Glutamatergic neuron (in vitro differentiated cells): ENCODE results near the gene LRP1B. TPM values are rescaled to one million over a fixed set of nuclear protein-coding genes. Genes with fewer than 3 reads are reported as not detected.

ENCODE experiments used
- DNase-seq: peaks from one replicate; pipeline ENCODE4 v3.0.0; 2022
- H3K27ac Mint-ChIP-seq: one replicate; pipeline ENCODE4 v1.8.0; 2020; ENCODE audit warnings: mild to moderate bottlenecking, mixed read lengths, inconsistent platforms; ENCODE audit not compliant: unreplicated experiment
- H3K27me3 Mint-ChIP-seq: one replicate; pipeline ENCODE4 v1.8.0; 2020; ENCODE audit warnings: mild to moderate bottlenecking, moderate library complexity, mixed read lengths, inconsistent platforms; ENCODE audit not compliant: unreplicated experiment
- H3K36me3 Mint-ChIP-seq: one replicate; pipeline ENCODE4 v1.8.0; 2020; ENCODE audit warnings: mild to moderate bottlenecking, mixed read lengths, inconsistent platforms; ENCODE audit not compliant: unreplicated experiment
- H3K4me1 Mint-ChIP-seq: one replicate; pipeline ENCODE4 v1.8.0; 2020; ENCODE audit warnings: mild to moderate bottlenecking, low read depth, mixed read lengths, inconsistent platforms; ENCODE audit not compliant: unreplicated experiment
- H3K4me3 Mint-ChIP-seq: one replicate; pipeline ENCODE4 v1.8.0; 2020; ENCODE audit warnings: mild to moderate bottlenecking, mixed read lengths, inconsistent platforms; ENCODE audit not compliant: unreplicated experiment
- H3K9me3 Mint-ChIP-seq: one replicate; pipeline ENCODE4 v1.8.0; 2020; ENCODE audit warnings: mild to moderate bottlenecking, moderate library complexity, mixed read lengths, inconsistent platforms; ENCODE audit not compliant: unreplicated experiment
- total RNA-seq: library from RNA; stranded (reverse); fragmentation: NEBNext Ultra II Directional; extraction: Animal tissue kit (Norgen Biotek cat#: 25700); gene quantifications from one replicate; pipeline ENCODE4 v1.2.1, GENCODE V29; 2021; ENCODE audit not compliant: unreplicated experiment
- TF ChIP-seq, protein P1 (sequence below): fragments of 200-600 bp; sonication (generic); IDR thresholded peaks from one replicate; pipeline ENCODE4 v1.5.0; 2021; ENCODE audit not compliant: partially characterized antibody, unreplicated experiment

Gene LRP1B
- total RNA-seq, 1 donor from 2014 or later = 28.7 TPM

DNA sequence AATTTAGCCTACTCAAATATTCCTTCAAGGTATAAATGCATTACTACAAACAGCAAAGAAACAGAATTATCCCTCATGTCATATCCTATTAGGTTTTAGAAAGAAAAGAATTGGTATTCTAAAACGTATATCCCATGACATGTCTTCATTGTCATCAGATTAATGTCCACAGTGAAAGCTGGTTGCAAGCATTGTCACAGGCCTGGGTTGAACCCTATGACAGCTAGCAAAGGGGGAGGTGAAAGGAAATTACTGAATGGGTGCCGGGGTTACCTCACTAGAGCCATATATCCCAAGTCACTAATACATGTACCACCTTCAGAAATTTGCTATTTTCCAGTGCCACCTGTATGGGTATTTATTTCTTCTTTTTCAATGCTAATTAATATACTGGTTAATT, 1720.1 kb downstream of the LRP1B start:
- H3K4me1 Mint-ChIP-seq = no peaks in the 10 kb centered on the region
- TF ChIP-seq, protein P1, sequence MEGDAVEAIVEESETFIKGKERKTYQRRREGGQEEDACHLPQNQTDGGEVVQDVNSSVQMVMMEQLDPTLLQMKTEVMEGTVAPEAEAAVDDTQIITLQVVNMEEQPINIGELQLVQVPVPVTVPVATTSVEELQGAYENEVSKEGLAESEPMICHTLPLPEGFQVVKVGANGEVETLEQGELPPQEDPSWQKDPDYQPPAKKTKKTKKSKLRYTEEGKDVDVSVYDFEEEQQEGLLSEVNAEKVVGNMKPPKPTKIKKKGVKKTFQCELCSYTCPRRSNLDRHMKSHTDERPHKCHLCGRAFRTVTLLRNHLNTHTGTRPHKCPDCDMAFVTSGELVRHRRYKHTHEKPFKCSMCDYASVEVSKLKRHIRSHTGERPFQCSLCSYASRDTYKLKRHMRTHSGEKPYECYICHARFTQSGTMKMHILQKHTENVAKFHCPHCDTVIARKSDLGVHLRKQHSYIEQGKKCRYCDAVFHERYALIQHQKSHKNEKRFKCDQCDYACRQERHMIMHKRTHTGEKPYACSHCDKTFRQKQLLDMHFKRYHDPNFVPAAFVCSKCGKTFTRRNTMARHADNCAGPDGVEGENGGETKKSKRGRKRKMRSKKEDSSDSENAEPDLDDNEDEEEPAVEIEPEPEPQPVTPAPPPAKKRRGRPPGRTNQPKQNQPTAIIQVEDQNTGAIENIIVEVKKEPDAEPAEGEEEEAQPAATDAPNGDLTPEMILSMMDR = no peak
- peaks cover 4% of the 10 kb centered on the region for H3K36me3 Mint-ChIP-seq
- no peak for DNase-seq
- no peaks in the 10 kb centered on the region for H3K27me3 Mint-ChIP-seq
- H3K4me3 Mint-ChIP-seq = no peak overlapping the region
- no peaks in the 10 kb centered on the region for H3K9me3 Mint-ChIP-seq
- H3K27ac Mint-ChIP-seq = no peak overlapping the region

DNA sequence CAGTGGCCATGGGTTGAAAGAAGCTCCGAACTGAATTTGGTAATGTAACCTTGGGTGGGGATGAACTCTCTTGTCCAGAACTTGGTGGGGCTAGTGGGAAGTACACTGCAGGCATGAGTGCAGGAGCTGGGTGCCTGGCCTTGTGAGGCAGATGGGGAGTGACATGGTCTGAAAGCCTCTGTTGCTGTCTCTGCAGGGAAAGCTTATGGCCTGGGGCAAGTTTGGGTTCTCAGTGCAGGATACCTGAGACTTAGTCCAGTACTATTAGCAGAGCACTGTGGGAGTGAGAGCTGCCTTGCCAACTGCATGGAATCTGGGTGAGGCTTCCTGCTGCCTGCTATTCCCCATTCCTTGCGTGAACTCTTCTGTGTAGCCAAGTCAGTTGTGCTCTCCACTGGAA, 1729.8 kb downstream of the LRP1B start:
- Mint-ChIP-seq H3K9me3 (peaks cover 4% of the 10 kb centered on the region), H3K27ac (no peak overlapping the region), H3K27me3 (no peaks in the 10 kb centered on the region), H3K36me3 (peaks cover 8% of the 10 kb centered on the region), H3K4me3 (no peak overlapping the region), H3K4me1 (no peaks in the 10 kb centered on the region)
- TF ChIP-seq, protein P1 = no peak
- DNase-seq = no peak

DNA sequence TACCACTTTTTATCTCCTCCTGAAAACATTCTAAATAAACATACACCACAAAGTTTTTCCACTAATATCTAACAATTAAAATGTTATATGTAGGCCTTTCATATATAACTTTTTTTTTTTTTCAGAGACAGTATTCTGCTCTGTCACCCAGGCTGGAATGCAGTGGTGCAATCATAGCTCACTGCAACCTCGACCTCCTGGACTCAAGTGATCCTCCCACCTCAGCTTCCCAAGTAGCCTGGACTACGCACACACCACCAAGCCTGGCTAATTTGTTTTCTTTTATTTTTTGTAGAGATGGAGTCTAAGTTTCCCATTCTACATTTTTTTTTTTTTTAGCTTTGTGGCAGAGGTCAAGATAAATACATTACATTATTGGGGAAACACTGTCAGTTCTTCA, 1738.0 kb downstream of the LRP1B start:
- Mint-ChIP-seq H3K4me1 (no peaks in the 10 kb centered on the region), H3K4me3 (no peak overlapping the region), H3K36me3 (no peaks in the 10 kb centered on the region), H3K9me3 (no peaks in the 10 kb centered on the region), H3K27me3 (no peaks in the 10 kb centered on the region), H3K27ac (no peak overlapping the region)
- TF ChIP-seq, protein P1 = no peak
- no peak for DNase-seq

DNA sequence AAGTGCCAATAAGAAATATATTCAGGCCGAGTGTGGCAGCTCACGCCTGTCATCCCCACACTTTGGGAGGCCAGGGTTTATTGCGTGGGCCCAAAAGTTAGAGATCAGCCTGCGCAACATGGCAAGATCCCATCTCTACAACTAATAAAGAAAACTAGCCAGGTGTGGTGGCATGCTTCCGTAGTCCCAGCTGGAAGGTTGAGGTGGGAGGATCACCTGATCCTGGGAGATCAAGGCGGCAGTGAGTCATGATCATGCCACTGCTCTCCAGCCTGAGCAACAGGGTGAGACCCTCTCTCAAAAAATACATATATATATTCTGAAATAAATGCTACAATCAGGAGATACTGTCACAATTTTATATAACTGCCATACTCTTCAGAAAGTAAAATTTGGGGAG, 1745.9 kb downstream of the LRP1B start:
- TF ChIP-seq, protein P1 = no peak
- H3K27ac Mint-ChIP-seq = no peak overlapping the region
- DNase-seq = no peak
- no peak overlapping the region for H3K4me3 Mint-ChIP-seq
- H3K4me1 Mint-ChIP-seq = no peaks in the 10 kb centered on the region
- H3K27me3 Mint-ChIP-seq = no peaks in the 10 kb centered on the region
- no peaks in the 10 kb centered on the region for H3K36me3 Mint-ChIP-seq
- H3K9me3 Mint-ChIP-seq = no peaks in the 10 kb centered on the region

DNA sequence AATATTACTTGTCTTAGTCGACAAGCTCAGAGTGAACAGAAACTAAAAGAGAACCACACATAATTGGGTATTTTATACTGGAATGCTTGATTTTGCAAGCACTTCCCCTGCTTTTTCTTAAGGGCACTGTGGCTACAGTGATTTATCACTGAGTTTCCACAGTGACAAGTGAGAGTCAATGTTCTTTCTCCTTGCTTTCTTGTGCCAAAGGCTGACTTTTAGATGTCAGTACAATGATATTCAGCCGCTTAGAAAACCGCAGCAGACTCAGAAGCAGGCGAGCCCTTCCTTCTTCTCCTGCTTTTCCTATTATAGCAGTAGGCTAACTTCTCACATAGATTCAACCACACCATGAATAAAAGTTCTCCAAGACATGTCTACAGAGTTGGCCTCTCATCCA, 1747.0 kb downstream of the LRP1B start:
- no peak overlapping the region for H3K27ac Mint-ChIP-seq
- no peak overlapping the region for H3K4me3 Mint-ChIP-seq
- H3K27me3 Mint-ChIP-seq = no peaks in the 10 kb centered on the region
- H3K36me3 Mint-ChIP-seq = no peaks in the 10 kb centered on the region
- H3K9me3 Mint-ChIP-seq = no peaks in the 10 kb centered on the region
- TF ChIP-seq, protein P1 = no peak
- H3K4me1 Mint-ChIP-seq = no peaks in the 10 kb centered on the region
- no peak for DNase-seq
